ENCODE data around the gene NAPB. TPM values are rescaled to one million over a fixed set of nuclear protein-coding genes. Genes with fewer than 3 reads are reported as not detected.

Gene NAPB
- total and polyA plus RNA-seq, 10 of the 15 experiments (the other 5 are each of a cell fraction or from before 2014, with no cell fraction given), result 2.1 to 15.9 (median 7.2) TPM

DNA sequence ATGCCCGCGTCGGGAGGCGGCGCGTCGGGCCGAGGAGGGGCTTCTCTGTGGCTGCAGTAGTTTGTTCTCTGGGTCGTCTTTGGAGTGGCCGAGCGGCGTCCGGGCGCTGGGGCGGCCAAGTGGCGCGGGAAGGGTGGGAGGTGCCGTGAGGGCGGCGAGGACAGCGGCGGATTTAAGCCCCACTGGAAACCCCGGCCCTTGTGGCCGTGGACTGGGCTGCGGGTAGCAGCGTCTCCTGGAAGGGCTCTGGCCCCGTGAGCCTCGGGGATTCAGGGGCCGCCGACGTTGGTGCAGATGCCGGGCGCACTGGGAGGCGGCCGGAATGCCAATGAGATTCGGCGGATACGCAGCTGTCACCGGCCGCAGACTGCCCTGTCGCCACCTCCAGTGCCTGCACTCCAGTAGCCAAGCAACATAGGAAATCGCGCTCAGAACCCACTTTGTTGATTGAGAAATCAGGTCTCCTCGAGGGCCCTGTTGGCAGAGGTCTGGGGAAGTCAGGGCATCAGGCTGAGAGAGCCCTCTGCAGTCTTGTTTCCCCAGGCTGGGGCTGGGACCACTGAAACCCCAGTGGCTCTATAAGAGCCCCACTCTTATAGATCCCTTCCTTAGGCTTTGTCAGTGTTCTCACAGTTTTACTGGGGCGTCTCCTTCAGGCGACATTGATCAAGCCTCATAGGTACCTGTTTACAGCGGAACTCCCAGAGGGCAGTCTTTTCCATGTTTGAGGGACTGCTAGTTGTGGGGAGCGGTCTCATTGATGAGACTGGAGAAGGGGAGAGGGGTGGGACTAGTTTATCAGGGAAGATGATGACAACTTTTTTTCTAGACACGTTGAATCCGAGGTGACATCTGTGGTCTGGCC is 58.7 kb downstream of the NAPB start (continued):
- TF ChIP-seq, protein P1, sequence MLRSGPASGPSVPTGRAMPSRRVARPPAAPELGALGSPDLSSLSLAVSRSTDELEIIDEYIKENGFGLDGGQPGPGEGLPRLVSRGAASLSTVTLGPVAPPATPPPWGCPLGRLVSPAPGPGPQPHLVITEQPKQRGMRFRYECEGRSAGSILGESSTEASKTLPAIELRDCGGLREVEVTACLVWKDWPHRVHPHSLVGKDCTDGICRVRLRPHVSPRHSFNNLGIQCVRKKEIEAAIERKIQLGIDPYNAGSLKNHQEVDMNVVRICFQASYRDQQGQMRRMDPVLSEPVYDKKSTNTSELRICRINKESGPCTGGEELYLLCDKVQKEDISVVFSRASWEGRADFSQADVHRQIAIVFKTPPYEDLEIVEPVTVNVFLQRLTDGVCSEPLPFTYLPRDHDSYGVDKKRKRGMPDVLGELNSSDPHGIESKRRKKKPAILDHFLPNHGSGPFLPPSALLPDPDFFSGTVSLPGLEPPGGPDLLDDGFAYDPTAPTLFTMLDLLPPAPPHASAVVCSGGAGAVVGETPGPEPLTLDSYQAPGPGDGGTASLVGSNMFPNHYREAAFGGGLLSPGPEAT (IDR thresholded peaks at IDR 0.05; ENCODE audit: low read depth), result no peak
- TF ChIP-seq IRF4 (IDR thresholded peaks at IDR 0.05; ENCODE audit: low read depth, low read length) (no peak), SMARCA5 (IDR thresholded peaks at IDR 0.05) (no peak), YBX1 (IDR thresholded peaks at IDR 0.05) (no peak), ZNF274 (IDR thresholded peaks at IDR 0.05; ENCODE audit: insufficient read depth, insufficient read length) (no peak), WRNIP1 (IDR thresholded peaks at IDR 0.05; ENCODE audit: borderline replicate concordance, low read depth, low read length) (no peak), HDGF (IDR thresholded peaks at IDR 0.05) (no peak), SUZ12 (IDR thresholded peaks at IDR 0.05; ENCODE audit: unreplicated experiment) (no peak), ZNF384 (IDR thresholded peaks at IDR 0.05; ENCODE audit: borderline replicate concordance, low read depth, low read length) (no peak), BMI1 (IDR thresholded peaks at IDR 0.05; ENCODE audit: borderline replicate concordance) (no peak), EED (IDR thresholded peaks at IDR 0.05; ENCODE audit: low read depth) (no peak), NFIC (IDR thresholded peaks at IDR 0.05; ENCODE audit: low read depth, low read length) (no peak), RAD51 (IDR thresholded peaks at IDR 0.05) (no peak), ZNF217 (IDR thresholded peaks at IDR 0.05) (no peak), POLR2A (IDR thresholded peaks at IDR 0.05; ENCODE audit: low read depth, low read length) (0 out of 2 replicates have a peak, but pooled peaks have one; percentile 1), RB1 (IDR thresholded peaks at IDR 0.05; ENCODE audit: borderline replicate concordance) (no peak), MXI1 (IDR thresholded peaks at IDR 0.05; ENCODE audit: low read depth, low read length) (no peak; the same call in 1 of the 2 replicates), POLR2AphosphoS5 (IDR thresholded peaks at IDR 0.05; ENCODE audit: low read length) (no peak), MTA3 (IDR thresholded peaks at IDR 0.05; ENCODE audit: borderline replicate concordance, low read length) (peak; percentile 51; the same call in 1 of the 2 replicates)
- TF ChIP-seq, protein P2, sequence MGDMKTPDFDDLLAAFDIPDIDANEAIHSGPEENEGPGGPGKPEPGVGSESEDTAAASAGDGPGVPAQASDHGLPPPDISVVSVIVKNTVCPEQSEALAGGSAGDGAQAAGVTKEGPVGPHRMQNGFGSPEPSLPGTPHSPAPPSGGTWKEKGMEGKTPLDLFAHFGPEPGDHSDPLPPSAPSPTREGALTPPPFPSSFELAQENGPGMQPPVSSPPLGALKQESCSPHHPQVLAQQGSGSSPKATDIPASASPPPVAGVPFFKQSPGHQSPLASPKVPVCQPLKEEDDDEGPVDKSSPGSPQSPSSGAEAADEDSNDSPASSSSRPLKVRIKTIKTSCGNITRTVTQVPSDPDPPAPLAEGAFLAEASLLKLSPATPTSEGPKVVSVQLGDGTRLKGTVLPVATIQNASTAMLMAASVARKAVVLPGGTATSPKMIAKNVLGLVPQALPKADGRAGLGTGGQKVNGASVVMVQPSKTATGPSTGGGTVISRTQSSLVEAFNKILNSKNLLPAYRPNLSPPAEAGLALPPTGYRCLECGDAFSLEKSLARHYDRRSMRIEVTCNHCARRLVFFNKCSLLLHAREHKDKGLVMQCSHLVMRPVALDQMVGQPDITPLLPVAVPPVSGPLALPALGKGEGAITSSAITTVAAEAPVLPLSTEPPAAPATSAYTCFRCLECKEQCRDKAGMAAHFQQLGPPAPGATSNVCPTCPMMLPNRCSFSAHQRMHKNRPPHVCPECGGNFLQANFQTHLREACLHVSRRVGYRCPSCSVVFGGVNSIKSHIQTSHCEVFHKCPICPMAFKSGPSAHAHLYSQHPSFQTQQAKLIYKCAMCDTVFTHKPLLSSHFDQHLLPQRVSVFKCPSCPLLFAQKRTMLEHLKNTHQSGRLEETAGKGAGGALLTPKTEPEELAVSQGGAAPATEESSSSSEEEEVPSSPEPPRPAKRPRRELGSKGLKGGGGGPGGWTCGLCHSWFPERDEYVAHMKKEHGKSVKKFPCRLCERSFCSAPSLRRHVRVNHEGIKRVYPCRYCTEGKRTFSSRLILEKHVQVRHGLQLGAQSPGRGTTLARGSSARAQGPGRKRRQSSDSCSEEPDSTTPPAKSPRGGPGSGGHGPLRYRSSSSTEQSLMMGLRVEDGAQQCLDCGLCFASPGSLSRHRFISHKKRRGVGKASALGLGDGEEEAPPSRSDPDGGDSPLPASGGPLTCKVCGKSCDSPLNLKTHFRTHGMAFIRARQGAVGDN (IDR thresholded peaks at IDR 0.05), result no peak
- TF ChIP-seq, protein P3, sequence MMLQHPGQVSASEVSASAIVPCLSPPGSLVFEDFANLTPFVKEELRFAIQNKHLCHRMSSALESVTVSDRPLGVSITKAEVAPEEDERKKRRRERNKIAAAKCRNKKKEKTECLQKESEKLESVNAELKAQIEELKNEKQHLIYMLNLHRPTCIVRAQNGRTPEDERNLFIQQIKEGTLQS (IDR thresholded peaks at IDR 0.05; ENCODE audit: borderline replicate concordance, extremely low read depth, low read depth, low read length), result no peak
- TF ChIP-seq, protein P4, sequence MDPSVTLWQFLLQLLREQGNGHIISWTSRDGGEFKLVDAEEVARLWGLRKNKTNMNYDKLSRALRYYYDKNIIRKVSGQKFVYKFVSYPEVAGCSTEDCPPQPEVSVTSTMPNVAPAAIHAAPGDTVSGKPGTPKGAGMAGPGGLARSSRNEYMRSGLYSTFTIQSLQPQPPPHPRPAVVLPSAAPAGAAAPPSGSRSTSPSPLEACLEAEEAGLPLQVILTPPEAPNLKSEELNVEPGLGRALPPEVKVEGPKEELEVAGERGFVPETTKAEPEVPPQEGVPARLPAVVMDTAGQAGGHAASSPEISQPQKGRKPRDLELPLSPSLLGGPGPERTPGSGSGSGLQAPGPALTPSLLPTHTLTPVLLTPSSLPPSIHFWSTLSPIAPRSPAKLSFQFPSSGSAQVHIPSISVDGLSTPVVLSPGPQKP (IDR thresholded peaks at IDR 0.05; ENCODE audit: low read depth, low read length), result no peak

Data from GM12878 (cell line).